ENCODE data around the gene EXO1. TPM values are rescaled to one million over a fixed set of nuclear protein-coding genes. Genes with fewer than 3 reads are reported as not detected.
A peak's percentile ranks its signal among the peaks of the same experiment; 100 is the strongest.

Gene EXO1
- total and polyA plus RNA-seq, 9 of the 15 experiments (the other 6 are each of a cell fraction or from before 2014, with no cell fraction given), result 36.0 to 125 (median 83.9) TPM

GRCh38 chr1:241847796-241848685 is at the start of gene EXO1 (continued):
- TF ChIP-seq ZNF407 (IDR thresholded peaks at IDR 0.05; ENCODE audit: low read depth) (no peak), ATF1 (CRISPR knock-in tag; IDR thresholded peaks at IDR 0.05) (peak; percentile 83), ATF1 (tag; IDR thresholded peaks at IDR 0.05) (peak; percentile 99), ZNF644 (tag; IDR thresholded peaks at IDR 0.05; ENCODE audit: low read depth) (no peak), PREB (CRISPR knock-in tag; IDR thresholded peaks at IDR 0.05) (peak; percentile 87), ZNF124 (CRISPR knock-in tag; IDR thresholded peaks at IDR 0.05) (no peak), ZNF740 (CRISPR knock-in tag; IDR thresholded peaks at IDR 0.05) (no peak), ZNF740 (tag; IDR thresholded peaks at IDR 0.05) (no peak), MAZ (CRISPR knock-in tag; conservative IDR thresholded peaks at IDR 0.05 in 1 of 2, IDR thresholded peaks at IDR 0.05 in 1 of 2) (peak; percentile 84 to 90), ZNF274 (IDR thresholded peaks at IDR 0.05; ENCODE audit: borderline replicate concordance, low read depth, low read length) (no peak), ZNF655 (CRISPR knock-in tag; IDR thresholded peaks at IDR 0.05) (no peak), PRMT5 (CRISPR knock-in tag; IDR thresholded peaks at IDR 0.05) (no peak), ZNF511 (CRISPR knock-in tag; IDR thresholded peaks at IDR 0.05) (peak; percentile 95; the same call in 1 of the 2 replicates), GABPA (tag; conservative IDR thresholded peaks at IDR 0.05; ENCODE audit: low read depth) (peak; percentile 97)
